Hematopoietic multipotent progenitor cell treated with erythropoietin and hydrocortisone succinate and interleukin-3 and kit ligand, for 17 days (in vitro differentiated cells): ENCODE measurements around the gene LRATD1.
"Not testable (repeated sequence)": the region's sequence is repeated elsewhere in the genome, so short reads cannot be mapped to it uniquely, and the experiment has no call there.

Source experiments
- DNase-seq: peaks from one replicate; pipeline ENCODE4 v3.0.0-alpha.2; 2015; ENCODE audit warnings: low spot score

The LRATD1 gene

GRCh38 chr2:14632133-14632936 is at the start of gene LRATD1:
LRATD1 (plus strand) TSS chr2:14632717; CDS start chr2:14633980, 1,263 bp downstream.
- no peak for DNase-seq

GRCh38 chr2:14583059-14583458 is 49.5 kb upstream of the LRATD1 start:
- DNase-seq: no peak

- no peak for DNase-seq
Measured at GRCh38 chr2:14583802-14584201, 48.7 kb upstream of the LRATD1 start.

GRCh38 chr2:14587119-14587518 is 45.4 kb upstream of the LRATD1 start:
- no peak for DNase-seq

- no peak for DNase-seq
Measured at GRCh38 chr2:14601156-14601770, 31.3 kb upstream of the LRATD1 start.

- no peak for DNase-seq
Measured at GRCh38 chr2:14602309-14602708, 30.2 kb upstream of the LRATD1 start.

- DNase-seq: no peak
Measured at GRCh38 chr2:14603676-14604075, 28.8 kb upstream of the LRATD1 start.

GRCh38 chr2:14608245-14608644 is 24.3 kb upstream of the LRATD1 start:
- DNase-seq: no peak

- no peak for DNase-seq
Measured at GRCh38 chr2:14614017-14614416, 18.5 kb upstream of the LRATD1 start.

- no peak for DNase-seq
Measured at GRCh38 chr2:14615121-14615520, 17.4 kb upstream of the LRATD1 start.

GRCh38 chr2:14615760-14616159 is 16.8 kb upstream of the LRATD1 start:
- no peak for DNase-seq

- no peak for DNase-seq
Measured at GRCh38 chr2:14616342-14616741, 16.2 kb upstream of the LRATD1 start.

- DNase-seq: no peak
Measured at GRCh38 chr2:14616950-14617349, 15.6 kb upstream of the LRATD1 start.

- no peak for DNase-seq
Measured at GRCh38 chr2:14619441-14619840, 13.1 kb upstream of the LRATD1 start.

GRCh38 chr2:14621114-14621513 is 11.4 kb upstream of the LRATD1 start:
- DNase-seq: no peak

GRCh38 chr2:14621906-14622549 is 10.5 kb upstream of the LRATD1 start:
- DNase-seq: no peak

GRCh38 chr2:14622550-14622939 is 10.0 kb upstream of the LRATD1 start:
- not testable (repeated sequence) for DNase-seq

- no peak for DNase-seq
Measured at GRCh38 chr2:14623237-14623636, 9.3 kb upstream of the LRATD1 start.

GRCh38 chr2:14626873-14627272 is 5.6 kb upstream of the LRATD1 start:
- DNase-seq: no peak

- DNase-seq: no peak
Measured at GRCh38 chr2:14628901-14629300, 3.6 kb upstream of the LRATD1 start.

GRCh38 chr2:14631406-14632040 is 994 bp upstream of the LRATD1 start:
- DNase-seq: no peak

- no peak for DNase-seq
Measured at GRCh38 chr2:14633061-14633460, 544 bp downstream of the LRATD1 start.
